Measurements from ENCODE around the gene CEP68.
"Not testable (repeated sequence)": the region's sequence is repeated elsewhere in the genome, so short reads cannot be mapped to it uniquely, and the experiment has no call there.

Gene CEP68, protein sequence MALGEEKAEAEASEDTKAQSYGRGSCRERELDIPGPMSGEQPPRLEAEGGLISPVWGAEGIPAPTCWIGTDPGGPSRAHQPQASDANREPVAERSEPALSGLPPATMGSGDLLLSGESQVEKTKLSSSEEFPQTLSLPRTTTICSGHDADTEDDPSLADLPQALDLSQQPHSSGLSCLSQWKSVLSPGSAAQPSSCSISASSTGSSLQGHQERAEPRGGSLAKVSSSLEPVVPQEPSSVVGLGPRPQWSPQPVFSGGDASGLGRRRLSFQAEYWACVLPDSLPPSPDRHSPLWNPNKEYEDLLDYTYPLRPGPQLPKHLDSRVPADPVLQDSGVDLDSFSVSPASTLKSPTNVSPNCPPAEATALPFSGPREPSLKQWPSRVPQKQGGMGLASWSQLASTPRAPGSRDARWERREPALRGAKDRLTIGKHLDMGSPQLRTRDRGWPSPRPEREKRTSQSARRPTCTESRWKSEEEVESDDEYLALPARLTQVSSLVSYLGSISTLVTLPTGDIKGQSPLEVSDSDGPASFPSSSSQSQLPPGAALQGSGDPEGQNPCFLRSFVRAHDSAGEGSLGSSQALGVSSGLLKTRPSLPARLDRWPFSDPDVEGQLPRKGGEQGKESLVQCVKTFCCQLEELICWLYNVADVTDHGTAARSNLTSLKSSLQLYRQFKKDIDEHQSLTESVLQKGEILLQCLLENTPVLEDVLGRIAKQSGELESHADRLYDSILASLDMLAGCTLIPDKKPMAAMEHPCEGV

GRCh38 chr2:65056215-65057053 is at the start of gene CEP68:
TSS of gene CEP68 (plus strand) at chr2:65056416. CDS start at chr2:65069445, 13,029 bp downstream.
- DNase-seq (ENCODE audit: low read depth in 2 of 2) = peak; percentile 93 to 97

DNA sequence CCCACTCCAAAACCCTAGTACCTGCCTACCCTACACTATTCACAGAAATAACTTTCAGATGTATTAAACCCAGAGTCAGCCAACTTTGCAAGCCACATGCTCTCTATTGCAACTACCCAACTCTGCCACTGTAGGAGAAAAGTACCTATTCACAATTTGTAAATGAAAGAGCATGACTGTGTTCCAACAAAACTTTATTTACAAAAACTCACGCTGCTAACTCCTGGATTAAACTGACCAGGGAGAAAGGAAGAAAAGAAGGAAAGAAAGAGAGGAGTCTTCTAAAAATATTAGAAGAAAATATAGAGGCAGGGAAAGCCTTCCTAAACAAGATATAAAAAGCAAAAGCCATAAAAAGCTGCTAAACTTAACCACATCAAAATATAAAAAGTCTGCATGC is 42.4 kb upstream of the CEP68 start:
- no peak for DNase-seq (ENCODE audit: low read depth in 2 of 2)

DNA sequence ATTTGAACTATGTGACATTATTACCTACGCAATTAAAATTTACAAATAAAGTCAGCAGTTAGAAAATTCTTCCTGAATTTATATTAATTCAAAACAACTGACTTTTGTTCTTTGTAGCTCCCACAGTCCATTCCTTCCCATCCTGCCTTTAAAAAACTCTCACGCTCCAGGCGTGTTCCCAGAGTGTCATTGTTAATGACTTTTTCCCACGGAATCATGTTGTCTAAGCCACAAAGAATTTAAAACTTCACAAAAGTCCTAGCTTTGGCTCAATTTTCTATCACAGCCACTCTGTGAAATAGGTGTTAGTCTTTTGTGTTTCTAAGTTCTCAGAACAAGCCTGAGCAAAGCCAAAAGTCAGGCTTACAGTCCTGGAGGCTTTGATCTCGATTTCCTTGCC is 40.5 kb upstream of the CEP68 start:
- DNase-seq (ENCODE audit: low read depth in 2 of 2) = no peak

DNA sequence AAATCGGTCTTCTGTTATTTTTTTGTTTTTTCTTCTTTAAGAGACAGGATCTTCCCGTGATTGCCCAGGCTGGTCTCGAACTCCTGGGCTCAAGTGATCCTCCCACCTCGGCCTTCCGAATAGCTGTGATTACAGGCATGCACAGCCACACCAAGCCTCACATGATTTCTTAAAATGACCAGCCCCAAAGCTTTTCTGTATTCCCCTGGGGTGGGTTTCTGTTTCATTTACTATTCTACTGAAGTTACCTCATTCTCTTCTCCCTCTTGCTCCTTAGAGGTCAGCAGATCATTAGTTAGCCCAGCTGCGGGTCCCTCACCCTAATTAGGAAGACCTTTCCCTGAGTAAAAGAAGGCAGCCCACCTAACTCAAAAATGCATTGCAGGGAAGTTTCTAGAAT is 39.4 kb upstream of the CEP68 start:
- no peak for DNase-seq (ENCODE audit: low read depth in 2 of 2)

GRCh38 chr2:65017335-65017734 is 38.9 kb upstream of the CEP68 start:
- no peak for DNase-seq (ENCODE audit: low read depth in 2 of 2)

GRCh38 chr2:65018141-65018582 is 38.1 kb upstream of the CEP68 start:
- DNase-seq (ENCODE audit: low read depth in 2 of 2) = no peak

DNA sequence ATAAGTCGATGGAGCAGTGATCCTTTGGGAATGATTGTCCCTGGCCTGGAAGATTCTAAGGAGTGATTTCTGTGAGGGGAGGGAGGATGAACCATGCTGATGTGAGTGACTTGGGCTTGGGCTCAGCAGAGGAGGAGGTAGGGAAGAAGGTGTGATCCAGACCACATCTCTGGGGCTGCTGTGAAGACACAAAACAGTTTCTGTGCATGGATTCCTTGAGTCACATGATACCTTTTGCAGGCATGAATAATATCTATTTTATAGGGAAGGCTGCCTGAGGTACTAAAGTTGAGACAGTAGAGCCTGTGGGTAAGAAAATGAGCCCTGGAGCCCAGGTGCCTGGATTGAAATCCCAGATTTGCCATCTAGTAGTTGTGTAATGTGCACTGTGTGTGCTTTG is 37.2 kb upstream of the CEP68 start:
- DNase-seq (ENCODE audit: low read depth in 2 of 2) = no peak

- DNase-seq (ENCODE audit: low read depth in 2 of 2) = no peak
Measured at GRCh38 chr2:65019675-65020195, 36.5 kb upstream of the CEP68 start.

- not testable (repeated sequence) for DNase-seq (ENCODE audit: low read depth in 2 of 2)
Measured at GRCh38 chr2:65020251-65020650, 36.0 kb upstream of the CEP68 start.

- DNase-seq (ENCODE audit: low read depth in 2 of 2) = no peak
Measured at GRCh38 chr2:65020943-65021528, 35.2 kb upstream of the CEP68 start.

DNA sequence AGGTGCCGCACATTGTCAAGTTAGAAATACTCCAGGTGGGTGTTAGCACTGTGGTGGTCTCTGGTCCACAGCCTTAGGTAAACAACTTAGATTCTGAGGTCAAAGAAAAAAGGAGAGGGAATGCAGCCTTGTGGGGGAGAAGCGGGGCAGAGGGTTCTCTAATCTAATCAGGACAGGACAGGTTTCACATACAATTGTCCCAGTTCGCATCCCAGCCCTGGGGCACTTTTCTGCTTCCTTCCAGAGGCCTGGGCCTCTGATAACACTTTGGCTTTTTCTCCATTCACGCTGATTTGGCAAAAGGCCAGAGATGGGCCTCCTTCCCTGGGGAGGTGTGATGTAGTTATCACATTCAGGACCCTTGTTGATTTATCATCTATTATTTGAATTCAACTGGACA is 34.5 kb upstream of the CEP68 start:
- DNase-seq (ENCODE audit: low read depth in 2 of 2) = no peak

DNA sequence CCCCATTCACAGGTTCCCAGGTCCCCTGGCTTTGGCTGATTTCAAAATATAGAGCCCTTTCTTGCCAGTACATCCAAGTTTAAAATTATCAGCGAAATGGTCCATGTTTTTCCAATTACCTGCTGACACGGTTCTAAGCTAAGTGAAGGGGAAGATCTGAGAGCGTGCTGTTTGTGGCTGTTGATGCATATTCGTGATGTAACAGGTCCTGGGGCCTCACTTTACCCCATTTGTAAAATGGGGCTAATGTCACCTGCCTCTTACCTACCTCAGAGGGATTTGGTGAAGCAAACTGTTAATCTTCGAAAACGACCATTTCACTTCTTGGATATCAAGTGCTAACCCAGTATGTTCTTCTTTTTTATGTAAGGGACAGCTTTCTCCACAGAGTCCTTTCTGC is 34.0 kb upstream of the CEP68 start:
- no peak for DNase-seq (ENCODE audit: low read depth in 2 of 2)

GRCh38 chr2:65023742-65024141 is 32.5 kb upstream of the CEP68 start:
- DNase-seq (ENCODE audit: low read depth in 2 of 2) = no peak

- DNase-seq (ENCODE audit: low read depth in 2 of 2) = no peak
Measured at GRCh38 chr2:65024149-65024829, 31.9 kb upstream of the CEP68 start.

- no peak for DNase-seq (ENCODE audit: low read depth in 2 of 2)
Measured at GRCh38 chr2:65025453-65026123, 30.6 kb upstream of the CEP68 start.

DNA sequence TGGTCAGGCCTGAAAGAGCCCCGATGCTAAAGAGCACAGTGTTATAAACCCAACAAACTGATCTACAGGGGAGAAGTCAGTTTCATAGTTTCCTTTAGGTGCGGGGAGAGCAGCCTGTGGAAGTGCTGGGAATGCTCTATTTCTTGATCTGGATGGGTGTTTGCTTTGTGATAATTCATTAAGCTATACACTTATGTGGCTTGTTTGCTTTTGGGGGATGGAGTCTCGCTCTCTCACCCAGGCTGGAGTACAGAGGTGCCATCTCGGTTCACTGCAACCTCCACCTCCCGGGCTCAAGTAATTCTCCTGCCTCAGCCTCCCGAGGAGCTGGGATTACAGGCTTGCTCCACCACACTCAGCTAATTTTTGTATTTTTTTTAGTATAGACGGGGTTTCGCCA is 30.1 kb upstream of the CEP68 start:
- DNase-seq (ENCODE audit: low read depth in 2 of 2) = no peak

- no peak for DNase-seq (ENCODE audit: low read depth in 2 of 2)
Measured at GRCh38 chr2:65026704-65027464, 29.3 kb upstream of the CEP68 start.

GRCh38 chr2:65027616-65028244 is 28.5 kb upstream of the CEP68 start:
- DNase-seq (ENCODE audit: low read depth in 2 of 2) = no peak

All from stimulated activated CD4-positive, alpha-beta T cell treated with anti-CD3 and anti-CD28 coated beads, Interleukin-15, amount 100 ng/mL, for 48 hours (primary cell).